WTC11 (cell line): ENCODE measurements around the gene GASK1A. TPM values are rescaled to one million over a fixed set of nuclear protein-coding genes. Genes with fewer than 3 reads are reported as not detected.

Experiments used
- ATAC-seq: fragments of 200-7000 bp; cut with Tn5 transposase; 2 replicates; pipeline ENCODE4 v1.10.0; 2021; ENCODE audit warnings: mild to moderate bottlenecking, moderate library complexity
- CTCF ChIA-PET: fragments of 300-600 bp; sonication (Branson Sonifier 250); formaldehyde crosslinking; loops from one replicate; lab custom pipeline; 2021; ENCODE audit warnings: antibody characterized with exemption; lab: Charles Lee
- POLR2A ChIA-PET: fragments of 350-600 bp; sonication (Branson Sonifier 250); formaldehyde crosslinking; loops from one replicate; lab custom pipeline; 2021; ENCODE audit warnings: antibody characterized with exemption; lab: Charles Lee
- DNase-seq: peaks from one replicate; pipeline ENCODE4 v3.0.0; 2021; ENCODE audit warnings: low spot score
- H3K27ac Mint-ChIP-seq: 2 replicates; pipeline ENCODE4 v1.8.0; 2021; ENCODE audit warnings: mixed read lengths
- H3K27me3 Mint-ChIP-seq: 2 replicates; pipeline ENCODE4 v1.8.0; 2021; ENCODE audit warnings: low read depth, mild to moderate bottlenecking, moderate library complexity, mixed read lengths
- H3K36me3 Mint-ChIP-seq: 2 replicates; pipeline ENCODE4 v1.8.0; 2021; ENCODE audit warnings: mixed read lengths
- H3K4me1 Mint-ChIP-seq: 2 replicates; pipeline ENCODE4 v1.8.0; 2022; ENCODE audit warnings: mixed read lengths
- H3K4me3 Mint-ChIP-seq: 2 replicates; pipeline ENCODE4 v1.8.0; 2021; ENCODE audit warnings: mild to moderate bottlenecking, moderate library complexity, mixed read lengths
- H3K9me3 Mint-ChIP-seq: 2 replicates; pipeline ENCODE4 v1.8.0; 2021; ENCODE audit warnings: mixed read lengths
- ATF1 ChIP-seq: sonication (generic); formaldehyde crosslinking; IDR thresholded peaks from 2 replicates; pipeline ENCODE4 v1.8.1; 2023; ENCODE audit warnings: mild to moderate bottlenecking, moderate library complexity, missing genetic modification reagents
- ATF3 ChIP-seq: sonication (generic); formaldehyde crosslinking; conservative IDR thresholded peaks from 2 replicates; pipeline ENCODE4 v1.8.1; 2022; ENCODE audit warnings: mild to moderate bottlenecking, missing genetic modification reagents
- ELF4 ChIP-seq: sonication (generic); formaldehyde crosslinking; IDR thresholded peaks from 2 replicates; pipeline ENCODE4 v1.8.1; 2022; ENCODE audit warnings: low read depth, mild to moderate bottlenecking, moderate library complexity, missing genetic modification reagents
- EMX1 ChIP-seq: fragments of 250-450 bp; sonication (Bioruptor Pico); IDR thresholded peaks from 2 replicates; pipeline ENCODE4 v1.8.0; 2021; ENCODE audit warnings: mild to moderate bottlenecking
- GABPB1 ChIP-seq: sonication (generic); formaldehyde crosslinking; IDR thresholded peaks from 2 replicates; pipeline ENCODE4 v1.8.1; 2023; ENCODE audit warnings: mild to moderate bottlenecking, missing genetic modification reagents
- JUN ChIP-seq: sonication (generic); formaldehyde crosslinking; IDR thresholded peaks from 2 replicates; pipeline ENCODE4 v1.8.0; 2023; ENCODE audit warnings: mild to moderate bottlenecking, missing genetic modification reagents
- NFE2L1 ChIP-seq: sonication (generic); formaldehyde crosslinking; IDR thresholded peaks from 2 replicates; pipeline ENCODE4 v1.8.1; 2023; ENCODE audit warnings: missing genetic modification reagents
- NR1H2 ChIP-seq: sonication (generic); formaldehyde crosslinking; IDR thresholded peaks from 2 replicates; pipeline ENCODE4 v1.9.0; 2021; ENCODE audit warnings: mild to moderate bottlenecking, moderate library complexity, missing genetic modification reagents
- PRDM15 ChIP-seq: sonication (generic); formaldehyde crosslinking; IDR thresholded peaks from 2 replicates; pipeline ENCODE4 v1.8.0; 2022; ENCODE audit warnings: missing genetic modification reagents
- ZNF138 ChIP-seq: sonication (generic); formaldehyde crosslinking; conservative IDR thresholded peaks from 2 replicates; pipeline ENCODE4 v1.8.1; 2022; ENCODE audit warnings: mild to moderate bottlenecking, moderate library complexity, missing genetic modification reagents
- total RNA-seq: library from RNA; stranded (reverse); gene quantifications from 3 replicates; pipeline ENCODE4 v1.2.3, GENCODE V29; 2021
- TF ChIP-seq, protein P1 (sequence below): sonication (generic); formaldehyde crosslinking; IDR thresholded peaks from 2 replicates; pipeline ENCODE4 v1.8.0; 2022; ENCODE audit warnings: mild to moderate bottlenecking, missing genetic modification reagents
- TF ChIP-seq, protein P2 (sequence below): sonication (generic); formaldehyde crosslinking; IDR thresholded peaks from 2 replicates; pipeline ENCODE4 v1.8.0; 2023; ENCODE audit warnings: missing genetic modification reagents
- TF ChIP-seq, protein P3 (sequence below): sonication (generic); formaldehyde crosslinking; IDR thresholded peaks from 2 replicates; pipeline ENCODE4 v1.8.1; 2022; ENCODE audit warnings: low read depth, missing genetic modification reagents, borderline replicate concordance

Gene GASK1A
- total RNA-seq, 1 experiment from 2014 or later, result 9.6 TPM

GRCh38 chr3:43035801-43036365 is 56.8 kb downstream of the GASK1A start (continued):
- TF ChIP-seq, protein P1, sequence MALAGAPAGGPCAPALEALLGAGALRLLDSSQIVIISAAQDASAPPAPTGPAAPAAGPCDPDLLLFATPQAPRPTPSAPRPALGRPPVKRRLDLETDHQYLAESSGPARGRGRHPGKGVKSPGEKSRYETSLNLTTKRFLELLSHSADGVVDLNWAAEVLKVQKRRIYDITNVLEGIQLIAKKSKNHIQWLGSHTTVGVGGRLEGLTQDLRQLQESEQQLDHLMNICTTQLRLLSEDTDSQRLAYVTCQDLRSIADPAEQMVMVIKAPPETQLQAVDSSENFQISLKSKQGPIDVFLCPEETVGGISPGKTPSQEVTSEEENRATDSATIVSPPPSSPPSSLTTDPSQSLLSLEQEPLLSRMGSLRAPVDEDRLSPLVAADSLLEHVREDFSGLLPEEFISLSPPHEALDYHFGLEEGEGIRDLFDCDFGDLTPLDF (CRISPR knock-in tag), result no peak
- TF ChIP-seq EMX1 (CRISPR knock-in tag), result no peak
- TF ChIP-seq JUN (CRISPR knock-in tag), result no peak
- TF ChIP-seq, all 79 proteins: peak for 0

DNA sequence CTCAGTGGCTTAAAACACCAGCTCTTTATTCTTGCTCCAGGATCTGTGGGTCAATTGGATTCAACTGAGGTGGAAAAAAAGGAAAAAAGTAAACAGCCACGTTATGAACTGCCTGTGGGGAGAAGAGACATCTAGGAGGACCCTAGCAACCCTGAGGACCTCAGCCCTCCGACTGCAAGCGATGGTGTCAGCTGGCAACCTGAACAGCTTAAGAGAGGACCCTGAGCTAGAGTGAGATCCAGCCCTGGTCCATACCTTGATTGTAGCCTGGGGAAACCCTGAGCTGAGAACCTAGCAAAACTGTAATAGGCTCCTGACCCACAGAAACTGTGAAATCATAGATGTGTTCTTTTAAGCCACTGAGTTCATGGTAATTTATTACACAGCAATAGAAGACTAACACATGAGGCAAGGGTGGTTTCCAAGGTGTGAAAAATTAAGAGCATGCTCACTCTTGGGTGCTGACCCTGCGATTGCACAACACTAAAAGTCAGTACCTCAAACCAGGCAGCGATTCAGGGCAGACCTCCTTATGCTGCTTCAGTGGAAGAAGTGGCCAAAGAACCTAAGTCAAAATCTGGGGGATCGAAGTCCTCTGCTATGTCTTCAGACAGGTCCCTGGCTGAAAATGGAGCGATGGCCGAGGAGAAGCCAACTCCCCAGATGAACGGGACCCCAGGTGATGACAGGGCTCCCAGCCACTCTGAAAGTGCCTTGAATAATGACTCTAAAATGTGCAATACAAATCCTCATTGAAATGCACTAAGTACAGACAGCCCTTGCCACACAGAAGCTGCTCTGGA is 57.7 kb downstream of the GASK1A start:
- peaks cover 5% of the 10 kb centered on the region for H3K9me3 Mint-ChIP-seq
- CTCF ChIA-PET, result no interaction called here
- no peak for ATAC-seq

More for the DNA sequence above, 57.7 kb downstream of the GASK1A start:
- POLR2A ChIA-PET, result no interaction called here
- Mint-ChIP-seq H3K27me3 (no peaks in the 10 kb centered on the region), H3K4me3 (no peak overlapping the region), H3K36me3 (no peaks in the 10 kb centered on the region), H3K27ac (no peak overlapping the region), H3K4me1 (no peaks in the 10 kb centered on the region)
- TF ChIP-seq, protein P1 (CRISPR knock-in tag), result no peak
- no peak for TF ChIP-seq ELF4 (CRISPR knock-in tag)
- TF ChIP-seq GABPB1 (CRISPR knock-in tag), result no peak
- no peak for TF ChIP-seq ZNF138 (CRISPR knock-in tag)
- TF ChIP-seq NR1H2 (CRISPR knock-in tag), result no peak
- TF ChIP-seq PRDM15 (CRISPR knock-in tag), result no peak
- TF ChIP-seq, protein P2, sequence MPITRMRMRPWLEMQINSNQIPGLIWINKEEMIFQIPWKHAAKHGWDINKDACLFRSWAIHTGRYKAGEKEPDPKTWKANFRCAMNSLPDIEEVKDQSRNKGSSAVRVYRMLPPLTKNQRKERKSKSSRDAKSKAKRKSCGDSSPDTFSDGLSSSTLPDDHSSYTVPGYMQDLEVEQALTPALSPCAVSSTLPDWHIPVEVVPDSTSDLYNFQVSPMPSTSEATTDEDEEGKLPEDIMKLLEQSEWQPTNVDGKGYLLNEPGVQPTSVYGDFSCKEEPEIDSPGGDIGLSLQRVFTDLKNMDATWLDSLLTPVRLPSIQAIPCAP, result no peak
- TF ChIP-seq ATF1 (CRISPR knock-in tag), result no peak
- no peak for TF ChIP-seq ATF3 (CRISPR knock-in tag)
- TF ChIP-seq, protein P3, sequence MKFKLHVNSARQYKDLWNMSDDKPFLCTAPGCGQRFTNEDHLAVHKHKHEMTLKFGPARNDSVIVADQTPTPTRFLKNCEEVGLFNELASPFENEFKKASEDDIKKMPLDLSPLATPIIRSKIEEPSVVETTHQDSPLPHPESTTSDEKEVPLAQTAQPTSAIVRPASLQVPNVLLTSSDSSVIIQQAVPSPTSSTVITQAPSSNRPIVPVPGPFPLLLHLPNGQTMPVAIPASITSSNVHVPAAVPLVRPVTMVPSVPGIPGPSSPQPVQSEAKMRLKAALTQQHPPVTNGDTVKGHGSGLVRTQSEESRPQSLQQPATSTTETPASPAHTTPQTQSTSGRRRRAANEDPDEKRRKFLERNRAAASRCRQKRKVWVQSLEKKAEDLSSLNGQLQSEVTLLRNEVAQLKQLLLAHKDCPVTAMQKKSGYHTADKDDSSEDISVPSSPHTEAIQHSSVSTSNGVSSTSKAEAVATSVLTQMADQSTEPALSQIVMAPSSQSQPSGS (CRISPR knock-in tag), result no peak
- no peak for TF ChIP-seq NFE2L1
- no peak for DNase-seq
